H1 (cell line): ENCODE measurements around the gene AURKAIP1. TPM values are rescaled to one million over a fixed set of nuclear protein-coding genes. Genes with fewer than 3 reads are reported as not detected.

Source experiments
- CTCF ChIA-PET: fragments of 300-600 bp; sonication (Branson Sonifier 250); formaldehyde crosslinking; loops from one replicate; lab custom pipeline; 2021; ENCODE audit not compliant: partially characterized antibody; lab: Charles Lee
- POLR2A ChIA-PET: fragments of 300-600 bp; sonication (Branson Sonifier 250); formaldehyde crosslinking; loops from one replicate; lab custom pipeline; 2021; ENCODE audit warnings: inconsistent platforms; ENCODE audit not compliant: partially characterized antibody; lab: Charles Lee
- DNase-seq, 2 experiments: peaks; one replicate each; pipeline versions ENCODE4 v3.0.0 to v3.0.0-alpha.2; 2010 to 2022; ENCODE audit warnings: low spot score in 2 of 2, low read depth in 1 of 2, mixed read lengths in 1 of 2
- FAIRE-seq: peaks from 2 replicates; lab custom pipeline; 2011; peaks lifted over from hg19 to GRCh38; lab: Jason Lieb, UNC
- H2AFZ ChIP-seq: 2 replicates; pipeline ENCODE4 v1.8.1; 2012; ENCODE audit warnings: low read length, inconsistent platforms
- H2AK5ac ChIP-seq: 2 replicates; pipeline ENCODE4 v1.6.1; 2013; ENCODE audit warnings: low read depth, low read length
- H2BK120ac ChIP-seq: replicated peaks from 2 replicates; pipeline ENCODE3; 2013; ENCODE audit warnings: low read depth, low read length, inconsistent platforms
- H2BK12ac ChIP-seq: 2 replicates; pipeline ENCODE4 v1.6.1; 2013; ENCODE audit warnings: low read depth, low read length
- H2BK15ac ChIP-seq: 2 replicates; pipeline ENCODE4 v1.6.1; 2013; ENCODE audit warnings: low read length
- H2BK20ac ChIP-seq: 2 replicates; pipeline ENCODE4 v1.6.1; 2013; ENCODE audit warnings: low read length
- H2BK5ac ChIP-seq: 2 replicates; pipeline ENCODE4 v1.6.1; 2013; ENCODE audit warnings: low read depth, low read length
- H3K14ac ChIP-seq: 2 replicates; pipeline ENCODE4 v1.6.1; 2013; ENCODE audit warnings: inconsistent platforms; ENCODE audit not compliant: insufficient read length
- H3K18ac ChIP-seq: 2 replicates; pipeline ENCODE4 v1.6.1; 2013; ENCODE audit warnings: low read length; ENCODE audit errors: extremely low read depth
- H3K23ac ChIP-seq: 2 replicates; pipeline ENCODE4 v1.6.1; 2013; ENCODE audit warnings: inconsistent platforms; ENCODE audit not compliant: insufficient read length
- H3K23me2 ChIP-seq: 2 replicates; pipeline ENCODE4 v1.6.1; 2013; ENCODE audit warnings: low read depth, low read length
- H3K27ac ChIP-seq: 2 replicates; pipeline ENCODE4 v1.6.1; 2011; ENCODE audit warnings: low read depth, low read length, inconsistent platforms
- H3K27me3 ChIP-seq, 4 experiments: replicated peaks in 1 of 4; 1 replicate in 1 of 4; 2 replicates in 3 of 4; pipeline versions ENCODE4 v1.6.1 to v1.8.1; 2011 to 2013; ENCODE audit warnings: low read length in 3 of 4, mild to moderate bottlenecking in 3 of 4, inconsistent platforms in 2 of 4, mixed read lengths in 2 of 4, moderate library complexity in 1 of 4; ENCODE audit not compliant: control insufficient read depth in 3 of 4, insufficient read depth in 3 of 4; ENCODE audit errors: extremely low read depth in 1 of 4
- H3K36me3 ChIP-seq, 4 experiments: 2 replicates each; pipeline versions ENCODE4 v1.6.1 to v1.8.1; 2011 to 2013; ENCODE audit warnings: mild to moderate bottlenecking in 4 of 4, low read length in 3 of 4, moderate library complexity in 2 of 4, control low read depth in 1 of 4, inconsistent platforms in 1 of 4; ENCODE audit not compliant: insufficient read depth in 4 of 4, control insufficient read depth in 2 of 4
- H3K4ac ChIP-seq: replicated peaks from 2 replicates; pipeline ENCODE3; 2013; ENCODE audit warnings: low read length, low read depth, mixed read lengths, inconsistent platforms; ENCODE audit not compliant: insufficient read length
- H3K4me1 ChIP-seq, 4 experiments: replicated peaks in 1 of 4; 1 replicate in 1 of 4; 2 replicates in 3 of 4; pipeline versions ENCODE4 v1.6.1 to v1.8.1; 2011 to 2013; ENCODE audit warnings: low read length in 3 of 4, inconsistent platforms in 2 of 4, mixed read lengths in 1 of 4; ENCODE audit not compliant: insufficient read depth in 4 of 4, control insufficient read depth in 3 of 4
- H3K4me2 ChIP-seq, 2 experiments: 2 replicates each; pipeline versions ENCODE4 v1.6.1 to v1.8.1; 2011 to 2013; ENCODE audit warnings: low read depth in 2 of 2, low read length in 2 of 2, control low read depth in 1 of 2, inconsistent platforms in 1 of 2, mild to moderate bottlenecking in 1 of 2; ENCODE audit not compliant: insufficient read depth in 1 of 2
- H3K4me3 ChIP-seq, 4 experiments: fragments of 200-600, 300-600 bp in 1 of 4; sonication (generic), shearing (Covaris generic), sonication (Bioruptor Twin) in 1 of 4; 2 replicates each; pipeline versions ENCODE4 v1.5.1 to v1.8.1; 2011 to 2016; ENCODE audit warnings: low read length in 4 of 4, low read depth in 3 of 4, control low read depth in 2 of 4, inconsistent platforms in 2 of 4, mild to moderate bottlenecking in 2 of 4, mixed read lengths in 1 of 4, moderate library complexity in 1 of 4; ENCODE audit not compliant: insufficient read depth in 2 of 4; ENCODE audit errors: extremely low read depth in 1 of 4
- H3K56ac ChIP-seq: replicated peaks from 2 replicates; pipeline ENCODE3; 2013; ENCODE audit warnings: low read depth, mild to moderate bottlenecking, mixed read lengths, low read length, inconsistent platforms; ENCODE audit not compliant: insufficient read length
- H3K79me1 ChIP-seq: 2 replicates; pipeline ENCODE4 v1.6.1; 2013; ENCODE audit warnings: low read depth, low read length, control low read depth
- H3K79me2 ChIP-seq, 2 experiments: 2 replicates each; pipeline versions ENCODE4 v1.6.1 to v1.8.1; 2012 to 2013; ENCODE audit warnings: low read length in 2 of 2, mild to moderate bottlenecking in 2 of 2, inconsistent platforms in 1 of 2; ENCODE audit not compliant: insufficient read depth in 2 of 2, control insufficient read depth in 1 of 2
- H3K9ac ChIP-seq, 4 experiments: replicated peaks in 1 of 4; 1 replicate in 1 of 4; 2 replicates in 3 of 4; pipeline versions ENCODE4 v1.6.1 to v1.8.1; 2011 to 2013; ENCODE audit warnings: low read depth in 3 of 4, low read length in 3 of 4, control low read depth in 2 of 4, mild to moderate bottlenecking in 2 of 4, moderate library complexity in 2 of 4, inconsistent platforms in 1 of 4; ENCODE audit errors: extremely low read depth in 1 of 4
- H3K9me3 ChIP-seq, 2 experiments: 2 replicates each; pipeline versions ENCODE4 v1.6.1 to v1.8.1; 2012 to 2013; ENCODE audit warnings: mild to moderate bottlenecking in 2 of 2, moderate library complexity in 2 of 2, control low read depth in 1 of 2, inconsistent platforms in 1 of 2, low read depth in 1 of 2, low read length in 1 of 2, mixed read lengths in 1 of 2; ENCODE audit not compliant: insufficient read depth in 2 of 2
- H4K20me1 ChIP-seq, 2 experiments: replicated peaks in 1 of 2; 2 replicates each; pipeline versions ENCODE3 to v1.8.1; 2011 to 2013; ENCODE audit warnings: inconsistent platforms in 2 of 2, low read length in 2 of 2, mild to moderate bottlenecking in 1 of 2; ENCODE audit not compliant: insufficient read depth in 2 of 2, control insufficient read depth in 1 of 2
- H4K5ac ChIP-seq: 2 replicates; pipeline ENCODE4 v1.6.1; 2013; ENCODE audit warnings: low read length, low read depth, mixed read lengths, inconsistent platforms; ENCODE audit not compliant: insufficient read length
- H4K8ac ChIP-seq: 2 replicates; pipeline ENCODE4 v1.8.0; 2013; ENCODE audit warnings: mild to moderate bottlenecking, moderate library complexity, low read length, inconsistent platforms; ENCODE audit not compliant: insufficient read depth; ENCODE audit errors: extremely low read depth
- H4K91ac ChIP-seq: replicated peaks from 2 replicates; pipeline ENCODE3; 2013; ENCODE audit warnings: low read length, mixed read lengths, inconsistent platforms; ENCODE audit not compliant: insufficient read length
- EP300 ChIP-seq, 2 experiments: IDR thresholded peaks; 1 replicate in 1 of 2; 2 replicates in 1 of 2; pipeline ENCODE4 v1.6.1; 2011 to 2012; ENCODE audit warnings: low read depth in 2 of 2, low read length in 2 of 2, mild to moderate bottlenecking in 2 of 2, borderline replicate concordance in 1 of 2, inconsistent platforms in 1 of 2, moderate library complexity in 1 of 2
- EZH2 ChIP-seq: fragments of 200-600 bp; sonication (generic); IDR thresholded peaks from 2 replicates; pipeline ENCODE4 v1.7.1; 2012; ENCODE audit warnings: low read depth, mild to moderate bottlenecking, moderate library complexity, low read length, inconsistent platforms; ENCODE audit not compliant: severe bottlenecking
- KDM5A ChIP-seq: fragments of 200-600 bp; IDR thresholded peaks from 2 replicates; pipeline ENCODE4 v1.7.1; 2012; ENCODE audit warnings: mild to moderate bottlenecking, low read length, inconsistent platforms, mixed read lengths
- MAFK ChIP-seq: IDR thresholded peaks from 2 replicates; pipeline ENCODE4 v1.6.1; 2012; ENCODE audit warnings: low read depth, mild to moderate bottlenecking, improper control_type of control experiment, low read length
- TBP ChIP-seq: IDR thresholded peaks from 2 replicates; pipeline ENCODE4 v1.6.1; 2011; ENCODE audit warnings: low read depth, low read length, improper control_type of control experiment
- WGBS, 2 experiments: shearing (Covaris generic) in 1 of 2; methylation state at CpG; one replicate each; pipeline versions ENCODE4 v1.1.6 to v1.1.7; 2013 to 2015; ENCODE audit warnings: low lambda C conversion rate in 2 of 2, mixed read lengths in 2 of 2, inconsistent platforms in 1 of 2, low coverage in 1 of 2, missing lambda C conversion rate in 1 of 2; ENCODE audit not compliant: insufficient replicate concordance in 2 of 2, insufficient coverage in 1 of 2, insufficient read length in 1 of 2; ENCODE audit errors: extremely low coverage in 1 of 2, missing lambda C conversion rate in 1 of 2; 5-methylcytosine and 5-hydroxymethylcytosine counted together
- polyA plus RNA-seq, 7 experiments: library from polyadenylated mRNA; depleted of rRNA in 3 of 7; stranded (reverse) in 5 of 7; unstranded in 2 of 7; fragments of >200 nt in 5 of 7; fragments of 200-250 nt in 2 of 7; gene quantifications; 1 replicate in 5 of 7; 2 replicates in 1 of 7; 4 replicates in 1 of 7; pipeline versions ENCODE4 v1.2.1 to v1.2.3, GENCODE V29; 2011 to 2013; ENCODE audit warnings: missing spikeins in 2 of 7, mixed read lengths in 2 of 7
- total RNA-seq: library from RNA; stranded (reverse); fragmentation: NEBNext Ultra II Directional; extraction: Animal tissue kit (Norgen Biotek cat#: 25700); gene quantifications from 2 replicates; pipeline ENCODE4 v1.2.1, GENCODE V29; 2021

AURKAIP1 gene
- total and polyA plus RNA-seq, 2 of the 8 experiments (the other 6 are each of a cell fraction or from before 2014, with no cell fraction given): 87.8 to 194 TPM

- no peak overlapping the region for H3K18ac ChIP-seq
- H3K79me1 ChIP-seq: peaks cover 19% of the 10 kb centered on the region
- H2BK15ac ChIP-seq: no peak overlapping the region
- no peak overlapping the region for H2BK120ac ChIP-seq
- ChIA-PET POLR2A (interaction anchor here (0.8 to 3.4 kb wide), 6 partner anchors 9 to 18 kb away, joined by 3 to 27 read pairs (median 4); no protein-coding TSS in a partner anchor), CTCF (interaction anchor here (0.6 to 1.6 kb wide), 4 partner anchors 9 to 616 kb away, joined by 3 read pairs; partner anchors contain the start of gene DVL1)
- H4K5ac ChIP-seq: no peak overlapping the region
- no peak overlapping the region for H3K14ac ChIP-seq
- no peak overlapping the region for H4K8ac ChIP-seq
- no peak for DNase-seq
- H4K91ac ChIP-seq: no peak overlapping the region
- H2AK5ac ChIP-seq: no peak overlapping the region
- H3K23me2 ChIP-seq: peaks cover 9% of the 10 kb centered on the region
- WGBS, 2 experiments: 91% methylated on average over 20 of the region's 40 CpGs; no CpG with 5 or more reads in 1 of the 2 experiments
- H2AFZ ChIP-seq: no peak overlapping the region
- no peak overlapping the region for H3K23ac ChIP-seq
- no peak overlapping the region for H3K4ac ChIP-seq
- no peak overlapping the region for H3K27ac ChIP-seq
- no peak overlapping the region for H3K4me3 ChIP-seq
- H3K4me1 ChIP-seq: peaks cover 0 to 13% (median 3%) of the 10 kb centered on the region in 4 experiments; a peak in 5 of 7 replicates
- H3K4me2 ChIP-seq: no peak overlapping the region
- H3K27me3 ChIP-seq: no peaks in the 10 kb centered on the region; a peak in 1 of 7 replicates
- peaks cover 9 to 27% of the 10 kb centered on the region in 2 experiments for H4K20me1 ChIP-seq
- no peak overlapping the region for H2BK12ac ChIP-seq
- H3K9ac ChIP-seq: no peak overlapping the region
- peaks cover 0 to 3% (median 0%) of the 10 kb centered on the region in 4 experiments; a peak in 1 of 8 replicates for H3K36me3 ChIP-seq
- no peak overlapping the region for H2BK20ac ChIP-seq
- FAIRE-seq: no peak
- H2BK5ac ChIP-seq: no peak overlapping the region
- H3K9me3 ChIP-seq: peaks cover 0 to 6% of the 10 kb centered on the region in 2 experiments; a peak in 2 of 4 replicates
- H3K56ac ChIP-seq: no peak overlapping the region
- no peak for TF ChIP-seq KDM5A
- no peak for TF ChIP-seq MAFK
- no peak for TF ChIP-seq TBP
- no peak for TF ChIP-seq EZH2
- no peak for TF ChIP-seq EP300 (IDR thresholded peaks at IDR 0.05; ENCODE audit: borderline replicate concordance in 1 of 2, low read depth in 2 of 2, low read length in 2 of 2)
- H3K79me2 ChIP-seq: peaks cover 6 to 24% of the 10 kb centered on the region in 2 experiments; a peak in 3 of 4 replicates
Measured at GRCh38 chr1:1327291-1327690, 47.7 kb downstream of the AURKAIP1 start.
